GM18505 (cell line): Measurements from ENCODE around the gene PSMD1.

Source experiments
- ATAC-seq: cut with Tn5 transposase; IDR thresholded peaks from one replicate; pipeline ENCODE4 v1.9.1; 2021; ENCODE audit not compliant: unreplicated experiment
- POLR2A ChIP-seq: IDR thresholded peaks from 4 replicates; pipeline ENCODE4 v1.6.1; 2011; ENCODE audit warnings: borderline replicate concordance; ENCODE audit not compliant: insufficient read depth, insufficient read length; ENCODE audit errors: extremely low read depth

PSMD1 gene

DNA sequence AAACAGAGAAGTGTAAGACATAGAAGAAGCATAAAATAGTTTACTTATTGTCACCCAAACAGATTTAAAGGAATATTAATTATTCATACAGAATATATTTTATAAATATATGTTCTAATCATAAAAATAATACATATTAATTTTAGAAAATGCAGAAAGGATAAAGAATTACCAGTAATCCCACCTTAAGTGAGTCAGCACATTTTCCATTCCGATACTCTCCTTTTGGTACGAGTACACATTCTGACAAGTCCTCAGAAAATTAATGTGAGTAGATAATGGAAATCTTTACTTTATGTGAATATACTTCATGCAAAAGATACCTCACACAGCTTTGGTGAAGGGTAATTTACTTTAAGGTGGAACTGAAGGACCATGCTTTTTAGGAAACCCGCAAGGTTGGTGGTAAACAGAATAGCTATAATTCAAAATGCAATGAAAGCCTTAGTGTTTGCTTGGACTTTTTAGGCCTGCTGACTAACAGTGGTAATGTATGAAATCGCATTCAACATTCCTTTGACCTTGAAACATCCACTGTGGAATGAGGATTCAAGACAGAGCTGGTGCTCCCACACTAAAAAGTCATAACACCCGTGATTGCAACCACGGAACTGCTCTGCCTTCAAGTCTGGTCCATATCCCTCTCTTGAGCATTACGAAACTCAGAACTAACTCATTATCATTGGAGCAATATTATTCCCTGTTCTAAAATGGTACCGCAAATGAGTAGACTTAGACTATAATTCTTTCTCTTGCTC, 96.3 kb downstream of the PSMD1 start:
- TF ChIP-seq POLR2A = no peak
- ATAC-seq = no peak

DNA sequence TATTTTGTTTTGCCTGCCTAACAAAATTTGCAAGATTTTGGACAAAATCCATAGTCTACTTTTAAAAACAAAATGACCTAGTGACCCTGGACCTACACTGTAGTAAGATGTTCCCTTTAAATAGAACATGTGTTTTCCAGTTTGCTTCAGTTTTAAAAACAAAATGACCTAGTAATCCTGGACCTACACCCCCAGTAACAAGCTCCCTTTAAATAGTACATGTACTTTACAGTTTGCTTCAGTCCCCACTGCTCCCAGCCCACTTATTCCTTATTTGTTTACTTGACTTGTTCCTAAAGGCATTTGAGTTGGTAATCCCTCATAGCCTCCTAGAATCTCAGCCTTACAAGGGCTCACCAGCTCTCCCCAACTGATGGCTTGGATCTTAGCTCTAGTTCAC, 102.6 kb downstream of the PSMD1 start:
- no peak for TF ChIP-seq POLR2A
- no peak for ATAC-seq

DNA sequence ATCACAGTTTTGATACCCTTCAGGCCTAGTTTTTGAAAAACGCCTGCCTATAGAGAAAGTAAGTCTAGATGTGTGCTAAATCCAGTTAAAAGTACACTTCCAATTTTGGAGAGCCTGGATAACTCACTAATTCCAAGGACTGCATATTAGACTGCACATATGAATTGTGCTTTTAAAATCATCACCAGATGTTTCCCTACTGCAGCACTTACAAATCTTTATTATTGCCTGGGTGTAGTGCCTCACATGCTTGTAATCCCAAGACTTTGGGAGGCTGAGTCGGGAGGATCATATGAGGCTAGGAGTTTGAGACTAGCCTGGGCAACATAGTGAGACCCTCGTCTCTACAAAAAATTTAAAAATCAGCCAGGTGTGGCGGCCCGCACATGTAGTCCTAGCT, 104.0 kb downstream of the PSMD1 start:
- no peak for ATAC-seq
- TF ChIP-seq POLR2A = no peak

DNA sequence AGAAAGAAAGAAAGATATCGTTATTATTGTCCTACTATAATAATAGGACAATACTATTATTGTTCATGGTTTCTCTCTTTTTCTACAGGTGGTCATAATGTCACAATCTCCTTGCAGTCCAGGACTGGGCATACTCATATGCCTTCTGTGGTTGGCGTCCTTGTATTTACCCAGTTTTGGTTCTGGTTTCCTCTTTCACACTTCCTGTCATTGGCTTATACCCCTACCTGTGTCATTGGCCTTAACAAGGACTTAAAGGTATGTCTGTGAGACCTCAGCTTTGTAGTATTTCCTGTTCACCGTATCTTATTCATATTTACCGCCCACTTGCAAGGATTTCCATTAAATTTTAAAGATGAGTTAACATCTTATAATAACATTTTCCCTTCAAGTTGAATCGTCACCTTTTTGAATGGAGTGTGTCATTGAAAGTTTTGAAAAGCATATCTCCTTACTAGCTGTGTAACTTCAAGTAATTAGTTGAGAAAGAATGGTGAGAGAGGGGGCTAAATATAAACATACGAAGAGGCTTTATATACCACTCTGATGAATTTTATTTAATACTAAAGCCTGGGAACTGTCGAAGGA, 104.7 kb downstream of the PSMD1 start:
- no peak for ATAC-seq

DNA sequence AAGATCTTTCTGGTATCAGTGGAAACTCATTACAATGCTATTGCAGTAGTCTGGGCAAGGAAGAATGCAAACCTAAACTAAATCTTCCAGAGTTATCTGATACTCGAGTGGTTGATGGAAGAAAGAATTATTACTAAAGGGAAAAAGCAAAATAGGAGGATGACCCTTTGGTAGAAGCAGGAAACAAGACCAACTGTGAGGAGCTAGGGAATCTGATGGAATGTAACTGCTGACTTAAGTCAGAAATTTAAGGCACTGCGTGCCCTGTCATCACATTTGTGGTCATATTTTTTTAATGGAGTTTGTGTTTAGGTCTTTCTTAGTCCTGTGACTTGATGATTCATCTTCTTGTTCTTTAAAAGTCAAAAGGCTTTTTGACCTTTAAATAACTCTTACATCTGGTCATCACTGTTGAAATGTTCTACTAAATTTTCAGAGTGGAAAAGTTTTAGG, 105.2 kb downstream of the PSMD1 start:
- no peak for ATAC-seq

More for the DNA sequence above, 104.7 kb downstream of the PSMD1 start:
- no peak for TF ChIP-seq POLR2A

DNA sequence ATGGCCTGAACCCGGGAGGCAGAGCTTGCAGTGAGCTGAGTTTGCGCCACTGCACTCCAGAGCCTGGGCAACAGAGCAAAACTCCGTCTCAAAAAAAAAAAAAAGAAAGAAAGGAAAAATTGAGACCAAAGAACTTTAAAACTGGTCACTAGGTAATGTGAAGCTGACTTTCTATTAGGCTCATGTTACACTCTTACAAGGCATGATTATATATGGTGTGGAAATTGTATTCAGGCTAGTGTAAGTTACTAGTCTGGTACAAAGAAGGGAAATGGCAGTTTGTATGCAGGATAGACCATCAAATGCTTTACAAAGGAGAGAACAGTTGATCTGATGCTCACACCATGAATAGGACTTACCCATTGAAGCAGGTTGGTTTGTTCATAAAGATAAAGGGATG, 106.3 kb downstream of the PSMD1 start:
- TF ChIP-seq POLR2A = no peak
- ATAC-seq = no peak

More for the DNA sequence above, 105.2 kb downstream of the PSMD1 start:
- no peak for TF ChIP-seq POLR2A

DNA sequence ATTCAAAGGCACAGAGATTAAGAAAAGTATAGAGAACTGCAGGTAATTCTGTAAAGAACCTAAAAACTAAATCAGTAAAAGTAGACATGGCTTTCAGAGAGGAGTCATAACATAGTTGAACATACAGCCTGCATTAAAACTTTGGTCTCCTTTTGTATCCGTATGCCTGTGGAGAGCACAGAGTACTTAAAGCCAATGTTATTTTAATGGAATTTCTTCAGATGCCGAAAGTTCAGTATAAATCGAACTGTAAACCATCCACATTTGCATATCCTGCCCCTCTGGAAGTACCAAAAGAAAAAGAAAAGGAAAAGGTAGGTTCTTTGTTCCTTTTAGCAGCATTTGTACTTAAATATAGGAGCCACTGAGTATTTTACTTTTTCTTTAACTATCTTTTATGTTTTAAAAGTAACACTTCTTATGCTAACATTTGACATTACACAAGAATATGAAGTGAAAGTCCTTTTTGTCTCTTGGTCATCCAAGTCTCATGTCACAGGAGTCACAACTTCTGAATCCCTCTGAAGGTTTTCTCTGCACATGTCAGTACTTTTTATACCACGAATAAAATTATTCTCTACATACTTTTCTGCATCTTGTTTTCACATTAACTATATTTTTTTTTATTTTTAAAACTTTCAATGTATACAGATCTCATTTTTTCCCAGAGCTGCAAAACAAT, 106.9 kb downstream of the PSMD1 start:
- no peak for TF ChIP-seq POLR2A
- ATAC-seq = no peak

DNA sequence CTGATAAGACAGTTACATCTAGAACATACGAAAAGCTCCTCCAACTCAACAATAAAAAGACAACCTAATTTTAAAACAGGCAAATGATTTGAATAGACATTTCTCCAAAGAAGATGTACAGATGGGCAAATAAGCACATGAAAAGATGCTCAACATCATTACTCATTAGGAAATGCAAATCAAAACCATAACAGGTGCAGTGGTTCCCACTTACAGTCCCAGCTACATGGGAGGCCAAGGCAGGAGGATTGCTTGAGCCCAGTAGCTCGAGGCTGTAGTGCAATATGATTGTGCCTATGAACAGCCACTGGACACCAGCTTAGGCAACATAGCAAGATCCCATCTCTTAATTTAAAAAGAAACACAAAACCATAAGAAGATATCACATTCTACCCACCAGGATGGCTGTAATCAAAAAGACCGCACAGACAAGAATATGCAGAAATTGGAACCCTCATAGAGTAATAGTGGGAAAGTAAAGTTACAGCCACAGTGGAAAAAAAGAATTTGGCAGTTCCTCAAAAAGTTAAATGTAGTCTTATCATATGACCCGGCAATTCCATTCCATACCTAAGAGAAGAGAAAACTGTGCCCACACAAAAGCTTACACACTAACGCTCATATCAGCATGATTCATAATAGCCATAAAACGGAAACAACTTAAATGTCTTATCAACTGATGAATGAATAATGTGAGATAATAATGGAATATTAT, 111.2 kb downstream of the PSMD1 start:
- no peak for TF ChIP-seq POLR2A
- no peak for ATAC-seq

DNA sequence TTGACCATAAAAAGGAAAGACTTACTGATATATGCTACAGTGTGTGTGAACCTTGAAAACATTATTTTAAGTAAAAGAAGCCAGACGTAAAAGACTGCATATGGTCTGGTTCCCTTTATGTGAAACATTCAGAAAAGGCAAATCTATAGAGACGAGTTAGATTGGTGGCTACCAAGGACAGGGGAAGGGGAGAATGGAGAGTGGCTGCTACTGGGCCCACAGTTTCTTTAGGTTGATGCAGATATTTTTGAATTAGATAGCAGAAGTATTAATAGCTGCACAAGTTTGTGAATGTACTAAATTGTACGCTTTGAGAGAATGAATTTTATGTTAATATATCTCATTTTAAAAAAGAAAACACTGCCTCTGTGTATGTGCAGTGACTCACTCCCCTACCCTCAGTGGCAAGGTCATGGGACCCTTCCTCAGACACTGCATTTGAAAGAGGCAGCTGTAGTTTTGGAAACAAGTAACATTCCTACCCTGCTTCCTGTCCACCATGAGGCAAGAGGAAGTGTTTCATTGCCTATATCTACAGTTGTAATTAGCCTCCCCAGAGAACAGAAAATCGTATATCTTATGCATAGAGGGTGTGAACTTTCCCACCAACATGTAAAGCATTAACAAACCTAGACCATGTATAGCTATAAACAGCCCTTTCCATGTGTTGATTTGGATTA, 111.9 kb downstream of the PSMD1 start:
- no peak for ATAC-seq
- TF ChIP-seq POLR2A = no peak

DNA sequence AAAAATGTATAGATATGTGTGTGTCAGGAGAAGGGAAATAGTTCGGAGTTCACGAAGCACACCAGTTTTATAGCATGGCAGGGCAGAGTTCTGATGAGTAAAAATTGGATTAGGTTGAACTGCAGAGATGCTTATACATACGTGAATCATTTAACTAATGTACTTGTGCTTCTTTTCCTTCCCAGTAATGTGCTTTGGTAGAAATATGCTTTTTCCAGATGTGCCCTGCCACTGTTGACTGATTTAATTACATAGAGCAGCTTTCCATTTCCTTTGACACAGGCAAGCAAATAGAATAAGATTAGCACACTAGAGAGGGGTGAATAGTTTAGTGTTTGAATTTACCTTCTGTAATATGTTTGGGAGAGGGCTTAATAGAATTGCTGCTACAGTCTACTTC, 112.8 kb downstream of the PSMD1 start:
- no peak for TF ChIP-seq POLR2A
- no peak for ATAC-seq

DNA sequence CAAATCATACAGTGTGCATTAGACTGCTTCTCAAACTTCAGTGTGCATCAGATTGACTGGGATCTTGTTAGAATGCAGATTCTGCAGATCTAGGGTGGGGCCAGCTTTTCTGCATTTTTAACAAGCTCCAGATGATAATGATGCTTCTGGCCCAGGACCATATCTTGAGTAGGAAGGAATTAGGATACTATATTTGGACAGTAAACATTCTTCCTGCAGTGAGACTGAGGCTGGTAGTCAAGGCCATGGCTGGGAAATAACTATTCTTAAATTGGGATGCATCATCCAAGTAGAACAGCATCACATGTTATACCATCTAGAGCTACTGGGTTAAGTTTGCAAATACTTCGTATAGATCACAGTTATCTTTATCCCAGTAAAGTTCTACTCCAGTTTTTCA, 113.4 kb downstream of the PSMD1 start:
- no peak for TF ChIP-seq POLR2A
- no peak for ATAC-seq

DNA sequence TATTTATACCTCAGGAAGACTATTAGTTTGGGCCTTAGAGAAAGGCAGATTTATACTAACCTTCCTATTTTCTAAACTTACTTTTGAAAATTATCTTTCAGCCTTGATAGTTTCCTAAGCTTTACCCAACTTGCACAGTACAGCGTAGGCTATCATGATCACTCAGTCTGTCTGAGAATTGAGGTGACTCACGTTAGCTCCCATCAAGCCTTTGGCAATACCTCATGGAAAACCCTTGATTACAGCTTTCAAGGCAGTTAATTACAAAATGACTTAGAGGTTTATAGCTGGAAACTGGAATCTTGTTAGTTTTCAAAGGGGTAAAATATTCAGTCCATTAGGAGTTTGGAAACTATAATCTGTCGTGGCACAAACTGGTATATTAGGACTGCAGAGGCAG, 115.4 kb downstream of the PSMD1 start:
- no peak for ATAC-seq
- TF ChIP-seq POLR2A = no peak

DNA sequence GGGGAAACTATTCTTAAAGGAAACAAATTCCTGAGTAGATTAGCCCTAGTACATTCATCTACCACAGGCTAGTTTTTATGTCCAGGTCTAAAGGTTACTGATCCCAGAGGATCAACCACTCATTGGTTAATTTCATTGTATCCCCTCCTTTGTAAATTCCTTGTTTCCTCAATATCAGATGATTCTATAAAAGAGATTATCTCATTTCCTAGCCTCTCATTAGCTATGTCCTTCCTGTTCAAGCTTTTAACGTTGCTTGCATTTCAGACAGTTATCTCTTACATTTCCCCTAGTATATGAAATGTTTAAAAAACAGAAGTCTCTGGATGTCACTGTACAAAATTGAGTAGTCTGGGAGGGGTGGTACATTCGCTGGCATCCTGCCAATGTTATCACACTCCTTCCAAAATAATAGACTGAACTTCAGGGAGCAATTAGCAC, 117.6 kb downstream of the PSMD1 start:
- no peak for ATAC-seq
- no peak for TF ChIP-seq POLR2A
